Tibial nerve (tissue), 4 donors: ENCODE results near the gene LSM12.

ENCODE experiments used
- CTCF ChIP-seq, 5 experiments: fragments of 200-600 bp in 3 of 5; fragments of 450-650 bp in 2 of 5; sonication (generic) in 3 of 5; IDR thresholded peaks; one replicate each; pipeline ENCODE4 v1.5.1; 2016 to 2019; ENCODE audit warnings: antibody characterized with exemption in 5 of 5, mild to moderate bottlenecking in 3 of 5, moderate library complexity in 2 of 5
- EP300 ChIP-seq, 2 donors: sonication (generic); formaldehyde crosslinking; IDR thresholded peaks; one replicate each; pipeline ENCODE4 v1.6.1; 2017; ENCODE audit warnings: antibody characterized with exemption in 2 of 2, mild to moderate bottlenecking in 1 of 2
- POLR2A ChIP-seq, 2 donors: fragments of 450-650 bp; IDR thresholded peaks; one replicate each; pipeline ENCODE4 v1.6.1; 2017; ENCODE audit warnings: antibody characterized with exemption in 2 of 2, mild to moderate bottlenecking in 2 of 2, moderate library complexity in 2 of 2

DNA sequence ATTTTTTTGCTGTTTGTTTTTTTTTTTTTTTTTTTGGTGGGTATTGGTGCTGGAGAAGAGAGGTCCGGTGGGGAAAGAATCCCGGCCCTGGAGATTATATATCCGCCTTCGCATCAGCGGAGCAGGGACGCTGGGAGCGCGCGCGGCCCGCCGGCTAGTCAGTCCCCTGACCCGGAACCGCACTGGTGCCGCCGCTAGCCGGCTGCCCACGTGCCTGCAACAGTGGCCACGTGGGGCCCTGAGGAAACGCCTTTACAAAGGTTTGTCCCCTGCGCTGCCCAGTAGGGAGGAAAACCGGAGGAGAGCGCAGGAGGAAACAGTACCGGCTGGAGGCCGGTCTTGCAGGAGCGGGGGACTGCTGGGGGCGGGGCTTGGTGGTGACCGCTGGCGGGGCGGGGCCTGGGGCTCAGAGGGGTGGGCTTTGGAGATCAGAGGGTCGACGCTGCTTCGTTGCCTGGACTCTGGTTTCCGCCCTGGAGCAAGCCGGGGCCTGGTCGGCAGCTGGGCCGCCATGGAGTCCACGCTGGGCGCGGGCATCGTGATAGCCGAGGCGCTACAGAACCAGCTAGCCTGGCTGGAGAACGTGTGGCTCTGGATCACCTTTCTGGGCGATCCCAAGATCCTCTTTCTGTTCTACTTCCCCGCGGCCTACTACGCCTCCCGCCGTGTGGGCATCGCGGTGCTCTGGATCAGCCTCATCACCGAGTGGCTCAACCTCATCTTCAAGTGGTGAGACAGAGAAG, 4.2 kb upstream of the LSM12 start, which contains the start of gene G6PC3:
- TF ChIP-seq CTCF (IDR thresholded peaks at IDR 0.05): peak in 2 of 5 experiments; percentile 26 to 62
- TF ChIP-seq EP300 (IDR thresholded peaks at IDR 0.05): peak; percentile 93 to 97
- peak; percentile 68 to 76 for TF ChIP-seq POLR2A (IDR thresholded peaks at IDR 0.05)
